Heart right ventricle (tissue), 16 donors: ENCODE measurements around the gene OPN4. TPM values are rescaled to one million over a fixed set of nuclear protein-coding genes. Genes with fewer than 3 reads are reported as not detected.
A peak's percentile ranks its signal among the peaks of the same experiment; 100 is the strongest.

Experiments
- ATAC-seq, 8 donors: fragments of 200-7000 bp; cut with Tn5 transposase; one replicate each; pipeline ENCODE4 v1.9.1; 2020; ENCODE audit warnings: mild to moderate bottlenecking in 8 of 8, moderate library complexity in 8 of 8, moderate number of reproducible peaks in 1 of 8
- DNase-seq, 2 donors: peaks; one replicate each; pipeline ENCODE4 v3.0.0-alpha.2; 2020
- H3K27ac ChIP-seq, 10 donors: fragments of 200-600 bp; sonication (generic) in 2 of 10; one replicate each; pipeline versions ENCODE4 v1.5.0 to v1.8.0; 2020 to 2022; ENCODE audit warnings: mild to moderate bottlenecking in 3 of 10
- H3K27me3 ChIP-seq, 7 donors: fragments of 200-600 bp; one replicate each; pipeline ENCODE4 v1.8.0; 2021 to 2022; ENCODE audit warnings: mild to moderate bottlenecking in 2 of 7
- H3K36me3 ChIP-seq, 9 donors: fragments of 200-600 bp; sonication (generic) in 1 of 9; one replicate each; pipeline versions ENCODE4 v1.5.0 to v1.8.0; 2020 to 2022; ENCODE audit warnings: mild to moderate bottlenecking in 2 of 9
- H3K4me1 ChIP-seq, 9 donors: fragments of 200-600 bp; sonication (generic) in 1 of 9; one replicate each; pipeline versions ENCODE4 v1.5.0 to v1.8.0; 2020 to 2022; ENCODE audit warnings: mild to moderate bottlenecking in 4 of 9
- H3K4me3 ChIP-seq, 10 donors: fragments of 200-600 bp; sonication (generic) in 2 of 10; one replicate each; pipeline versions ENCODE4 v1.5.0 to v1.8.0; 2020 to 2022; ENCODE audit warnings: mild to moderate bottlenecking in 7 of 10, moderate library complexity in 2 of 10
- H3K9me3 ChIP-seq, 11 donors: fragments of 200-600 bp in 10 of 11; sonication (generic) in 2 of 11; one replicate each; pipeline versions ENCODE4 v1.5.0 to v1.8.0; 2013 to 2022; ENCODE audit warnings: mild to moderate bottlenecking in 2 of 11, control low read depth in 1 of 11, moderate library complexity in 1 of 11
- CTCF ChIP-seq, 9 donors: fragments of 200-600 bp; sonication (generic) in 2 of 9; IDR thresholded peaks; one replicate each; pipeline versions ENCODE4 v1.5.0 to v1.8.0; 2021 to 2022; ENCODE audit warnings: antibody characterized with exemption in 9 of 9, mild to moderate bottlenecking in 5 of 9, moderate library complexity in 1 of 9
- WGBS, 2 donors: extraction: QIAGEN DNeasy Blood & Tissue Kit; methylation state at CpG; one replicate each; pipeline ENCODE4 v1.1.7; 2013; ENCODE audit warnings: inconsistent platforms in 1 of 2; 5-methylcytosine and 5-hydroxymethylcytosine counted together
- intact Hi-C, 10 donors: fragments of 100-400 bp; cut with DNase I; formaldehyde crosslinking; loops; one replicate each; pipeline versions ENCODE4 v1.11.1 to v1.14.2; 2022
- polyA plus RNA-seq, 2 donors: library from polyadenylated mRNA; stranded (reverse); fragments of 200-250 nt; gene quantifications; one replicate each; pipeline ENCODE4 v1.2.3, GENCODE V29; 2013
- total RNA-seq, 10 donors: library from RNA; stranded (reverse); fragmentation: NEBNext Ultra II Directional in 3 of 10; extraction: Animal tissue kit (Norgen Biotek cat#: 25700) in 3 of 10; gene quantifications; one replicate each; pipeline versions ENCODE4 v1.2.1 to v1.2.4, GENCODE V29; 2021 to 2023
- donor health status: Arrhythmogenic right ventricular cardiomyopathy.
- donor health status: ischemic (EF 13 %, LVEDD 7.1; RV severe dilation, severe dysfunction).
- donor health status: healthy with polysubstance abuse.
- donor health status: DM: no; HTN: yes; CAD: no.
- donor health status: DM: no; HTN: no; CAD: no.
- donor health status: ischemic (EF 25% LVEDD 6.9; RV normal size, moderate dysfunction).
- donor health status: ischemic (EF 25% LVEDD 5.7; RV mildly dilated, moderate dysfunction).
- donor health status: healthy.
- donor health status: DM: yes; HTN: yes; CAD: no.
- donor health status: Ischemic cardiomyopathy.
- donor health status: ischemic (EF 35%, LVEDD 5.7; RV mildly dilated, moderate dysfunction).
- donor health status: nonischemic (EF 11% LVEDD 7.7; RV severe dilation, severe dysfunction).
- donor health status: DM: yes; HTN: yes; CAD: no.
- donor health status: PGD.
- donor health status: ischemic (EF 29% LVEDD 5.4; RV normal size, mild dysfunction).
- donor health status: nonischemic (EF 23%, LVEDD 6.1; RV moderate dilation, normal function).

OPN4 gene
- total and polyA plus RNA-seq, 12 donors = 0.10 to 0.29 (median 0.26) TPM; not detected in 5

DNA sequence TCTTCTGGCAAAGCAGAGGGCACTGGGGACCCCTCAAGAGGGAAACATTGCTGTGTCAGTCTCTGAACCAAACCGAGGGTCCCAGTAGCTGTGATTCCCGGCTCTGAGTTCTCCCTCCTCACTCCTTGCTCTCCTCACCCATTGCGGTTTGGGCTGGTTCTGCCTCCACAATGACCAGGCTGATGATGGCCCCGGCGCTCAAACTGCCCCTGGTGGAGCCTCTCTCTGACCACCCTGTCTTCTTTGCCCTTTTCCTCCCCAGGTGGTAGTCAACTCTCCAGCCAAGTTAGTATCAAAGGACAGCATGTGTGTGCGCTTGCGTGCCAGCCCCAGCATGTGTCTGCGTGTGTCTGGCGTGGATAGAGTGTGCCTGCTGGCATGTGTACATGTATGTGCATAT, 31.1 kb downstream of the OPN4 start:
- Histone ChIP-seq H3K4me3 (no peak overlapping the region), H3K27ac (peak overlapping the region; percentile 63 to 100 (median 90)), H3K27me3 (peaks cover 0 to 17% (median 6%) of the 10 kb centered on the region in 7 donors), H3K36me3 (peaks cover 0 to 30% (median 5%) of the 10 kb centered on the region in 9 donors), H3K9me3 (no peaks in the 10 kb centered on the region), H3K4me1 (peaks cover 23 to 100% (median 55%) of the 10 kb centered on the region in 9 donors)
- 51 to 69% methylated on average over 9 of the region's 9 CpGs for WGBS, 2 donors
- DNase-seq = no peak
- intact Hi-C loops = loop anchor here in 3 of 10 donors (2.0 to 5.0 kb wide), 2 partner anchors 21 to 38 kb away; no protein-coding TSS in a partner anchor
- no peak for TF ChIP-seq CTCF (IDR thresholded peaks at IDR 0.05)
- no peak for ATAC-seq

GRCh38 chr10:86685893-86686632, 31.7 kb downstream of the OPN4 start:
- H3K36me3 ChIP-seq = peaks cover 0 to 28% (median 5%) of the 10 kb centered on the region in 9 donors
- H3K4me3 ChIP-seq = no peak overlapping the region
- no peaks in the 10 kb centered on the region for H3K9me3 ChIP-seq
- ATAC-seq (no peak), DNase-seq (no peak)
- 64 to 72% methylated on average over 13 of the region's 13 CpGs for WGBS, 2 donors
- intact Hi-C loops = loop anchor here in 3 of 10 donors (2.0 to 5.0 kb wide), 2 partner anchors 21 to 39 kb away; no protein-coding TSS in a partner anchor
- peaks cover 20 to 100% (median 51%) of the 10 kb centered on the region in 9 donors for H3K4me1 ChIP-seq
- TF ChIP-seq CTCF (IDR thresholded peaks at IDR 0.05) = no peak
- peaks cover 0 to 17% (median 6%) of the 10 kb centered on the region in 7 donors for H3K27me3 ChIP-seq
- peak overlapping the region in 7 of 10 donors; percentile 79 to 100 (median 93) for H3K27ac ChIP-seq

DNA sequence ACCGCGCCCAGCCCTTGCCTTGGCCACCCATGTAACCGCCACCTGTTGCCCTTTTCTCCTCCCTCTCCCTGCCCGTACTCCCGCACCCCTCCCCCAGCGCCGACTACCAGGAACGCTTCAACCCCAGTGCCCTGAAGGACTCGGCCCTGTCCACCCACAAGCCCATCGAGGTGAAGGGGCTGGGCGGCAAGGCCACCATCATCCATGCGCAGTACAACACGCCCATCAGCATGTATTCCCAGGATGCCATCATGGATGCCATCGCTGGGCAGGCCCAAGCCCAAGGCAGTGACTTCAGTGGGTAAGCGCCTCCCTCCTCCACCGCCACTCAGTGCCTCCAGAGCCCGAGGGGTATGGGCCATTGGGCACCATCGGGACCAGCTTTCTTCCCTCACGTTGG, 32.6 kb downstream of the OPN4 start:
- Histone ChIP-seq H3K27ac (peak overlapping the region in 9 of 10 donors; percentile 9 to 100 (median 92)), H3K36me3 (peaks cover 0 to 20% (median 0%) of the 10 kb centered on the region in 9 donors), H3K9me3 (no peaks in the 10 kb centered on the region), H3K4me3 (no peak overlapping the region), H3K27me3 (peaks cover 0 to 17% (median 6%) of the 10 kb centered on the region in 7 donors), H3K4me1 (peaks cover 11 to 100% (median 43%) of the 10 kb centered on the region in 9 donors)
- TF ChIP-seq CTCF (IDR thresholded peaks at IDR 0.05) = no peak
- WGBS, 2 donors = 66 to 69% methylated on average over 19 of the region's 19 CpGs
- ATAC-seq (peak in 1 of 8 donors; percentile 1), DNase-seq (peak; percentile 47 to 65)
- intact Hi-C loops = loop anchor here in 1 of 10 donors (5.0 kb wide), 1 partner anchor 40 kb away; no protein-coding TSS in a partner anchor

GRCh38 chr10:86687750-86688149, 33.4 kb downstream of the OPN4 start:
- H3K27me3 ChIP-seq = peaks cover 0 to 17% (median 6%) of the 10 kb centered on the region in 7 donors
- intact Hi-C loops = loop anchor here in 3 of 10 donors (2.0 to 5.0 kb wide), 2 partner anchors 40 to 211 kb away; no protein-coding TSS in a partner anchor
- TF ChIP-seq CTCF (IDR thresholded peaks at IDR 0.05) = no peak
- no peak overlapping the region for H3K4me3 ChIP-seq
- no peaks in the 10 kb centered on the region for H3K9me3 ChIP-seq
- WGBS, 2 donors = 29 to 37% methylated on average over 4 of the region's 4 CpGs
- DNase-seq (no peak), ATAC-seq (no peak)
- H3K36me3 ChIP-seq = peaks cover 0 to 21% (median 0%) of the 10 kb centered on the region in 9 donors
- H3K4me1 ChIP-seq = peaks cover 9 to 100% (median 42%) of the 10 kb centered on the region in 9 donors
- H3K27ac ChIP-seq = peak overlapping the region in 8 of 10 donors; percentile 9 to 100 (median 92)
